Hematopoietic multipotent progenitor cell treated with erythropoietin and hydrocortisone succinate and interleukin-3 and kit ligand, for 6 days (in vitro differentiated cells): ENCODE data around the gene ARHGAP42.
"Not testable (repeated sequence)": the region's sequence is repeated elsewhere in the genome, so short reads cannot be mapped to it uniquely, and the experiment has no call there.

Experiments
- DNase-seq: peaks from one replicate; pipeline ENCODE4 v3.0.0-alpha.2; 2015

Gene ARHGAP42

GRCh38 chr11:100990931-100991330 is 303.8 kb downstream of the ARHGAP42 start:
- no peak for DNase-seq

GRCh38 chr11:100991541-100991940 is 304.5 kb downstream of the ARHGAP42 start:
- DNase-seq, result no peak

GRCh38 chr11:100994966-100995365 is 307.9 kb downstream of the ARHGAP42 start:
- DNase-seq, result no peak

- no peak for DNase-seq
These were observed 312.7 kb downstream of the ARHGAP42 start for GRCh38 chr11:100999756-101000155.

- DNase-seq, result no peak
These were observed 316.4 kb downstream of the ARHGAP42 start for GRCh38 chr11:101003468-101003867.

GRCh38 chr11:101008961-101009689 is 322.0 kb downstream of the ARHGAP42 start:
- no peak for DNase-seq

GRCh38 chr11:101009690-101010055 is 322.6 kb downstream of the ARHGAP42 start:
- DNase-seq, result no peak

- no peak for DNase-seq
These were observed 323.8 kb downstream of the ARHGAP42 start for GRCh38 chr11:101010899-101011298.

GRCh38 chr11:101011881-101012280 is 324.8 kb downstream of the ARHGAP42 start:
- no peak for DNase-seq

- not testable (repeated sequence) for DNase-seq
These were observed 326.6 kb downstream of the ARHGAP42 start for GRCh38 chr11:101013702-101014101.

GRCh38 chr11:101014600-101015285 is 327.7 kb downstream of the ARHGAP42 start:
- DNase-seq, result no peak

GRCh38 chr11:101019870-101020269 is 332.8 kb downstream of the ARHGAP42 start:
- no peak for DNase-seq

- no peak for DNase-seq
These were observed 335.2 kb downstream of the ARHGAP42 start for GRCh38 chr11:101022256-101022655.

- no peak for DNase-seq
These were observed 341.6 kb downstream of the ARHGAP42 start for GRCh38 chr11:101028644-101029043.

- DNase-seq, result no peak
These were observed 342.9 kb downstream of the ARHGAP42 start for GRCh38 chr11:101030015-101030414.

- DNase-seq, result no peak
These were observed 343.6 kb downstream of the ARHGAP42 start for GRCh38 chr11:101030692-101031091.

- DNase-seq, result no peak
These were observed 344.6 kb downstream of the ARHGAP42 start for GRCh38 chr11:101031713-101032112.

- no peak for DNase-seq
These were observed 345.9 kb downstream of the ARHGAP42 start for GRCh38 chr11:101032991-101033390.

- no peak for DNase-seq
These were observed 347.0 kb downstream of the ARHGAP42 start for GRCh38 chr11:101034076-101034475.

- no peak for DNase-seq
These were observed 348.8 kb downstream of the ARHGAP42 start for GRCh38 chr11:101035872-101036271.
